H9 (cell line): ENCODE results near the gene PPP1R12B. TPM values are rescaled to one million over a fixed set of nuclear protein-coding genes. Genes with fewer than 3 reads are reported as not detected.

Source experiments
- DNase-seq: peaks from one replicate; pipeline ENCODE4 v3.0.0-alpha.2; 2017
- H2AFZ ChIP-seq: one replicate; pipeline ENCODE4 v1.6.1; 2013; ENCODE audit warnings: mild to moderate bottlenecking, low read length, control low read depth, moderate library complexity
- H2AK5ac ChIP-seq: 2 replicates; pipeline ENCODE4 v1.6.1; 2013; ENCODE audit warnings: low read length, control low read depth, mixed read lengths; ENCODE audit not compliant: insufficient read length
- H2BK120ac ChIP-seq: one replicate; pipeline ENCODE4 v1.6.1; 2013; ENCODE audit warnings: low read depth, mild to moderate bottlenecking, low read length, control low read depth, inconsistent platforms; ENCODE audit not compliant: poor library complexity, severe bottlenecking
- H2BK12ac ChIP-seq: 2 replicates; pipeline ENCODE4 v1.6.1; 2013; ENCODE audit warnings: low read length, control low read depth, mixed read lengths, low read depth; ENCODE audit not compliant: insufficient read length
- H2BK15ac ChIP-seq: 2 replicates; pipeline ENCODE4 v1.6.1; 2013; ENCODE audit warnings: low read depth, low read length, control low read depth
- H2BK20ac ChIP-seq: one replicate; pipeline ENCODE4 v1.6.1; 2013; ENCODE audit warnings: low read depth, mild to moderate bottlenecking, low read length, control low read depth, inconsistent platforms; ENCODE audit not compliant: poor library complexity, severe bottlenecking
- H2BK5ac ChIP-seq: 2 replicates; pipeline ENCODE4 v1.6.1; 2013; ENCODE audit warnings: low read length, control low read depth, mixed read lengths; ENCODE audit not compliant: insufficient read length
- H3K14ac ChIP-seq: 2 replicates; pipeline ENCODE4 v1.6.1; 2013; ENCODE audit warnings: low read length, control low read depth; ENCODE audit not compliant: insufficient read depth
- H3K18ac ChIP-seq: 2 replicates; pipeline ENCODE4 v1.6.1; 2013; ENCODE audit warnings: low read depth, mild to moderate bottlenecking, mixed read lengths, low read length, control low read depth; ENCODE audit not compliant: insufficient read length
- H3K23ac ChIP-seq: 2 replicates; pipeline ENCODE4 v1.6.1; 2013; ENCODE audit warnings: low read length, control low read depth, mixed read lengths, low read depth; ENCODE audit not compliant: insufficient read length
- H3K23me2 ChIP-seq: 2 replicates; pipeline ENCODE4 v1.6.1; 2013; ENCODE audit warnings: low read depth, mild to moderate bottlenecking, mixed read lengths, low read length, control low read depth; ENCODE audit not compliant: insufficient read length, poor library complexity, severe bottlenecking
- H3K27ac ChIP-seq: 2 replicates; pipeline ENCODE4 v1.5.1; 2013; ENCODE audit warnings: low read length, control low read depth, mixed read lengths, low read depth; ENCODE audit not compliant: insufficient read length
- H3K27me3 ChIP-seq: 2 replicates; pipeline ENCODE4 v1.6.1; 2013; ENCODE audit warnings: low read length, control low read depth, inconsistent platforms; ENCODE audit not compliant: insufficient read depth
- H3K4ac ChIP-seq: 2 replicates; pipeline ENCODE4 v1.6.1; 2013; ENCODE audit warnings: low read depth, mild to moderate bottlenecking, control low read depth, inconsistent platforms, low read length, moderate library complexity
- H3K4me1 ChIP-seq: 2 replicates; pipeline ENCODE4 v1.6.1; 2013; ENCODE audit warnings: low read length, control low read depth, inconsistent platforms; ENCODE audit not compliant: insufficient read depth
- H3K4me2 ChIP-seq: 2 replicates; pipeline ENCODE4 v1.6.1; 2013; ENCODE audit warnings: low read length, control low read depth, mixed read lengths; ENCODE audit not compliant: insufficient read length, insufficient read depth
- H3K56ac ChIP-seq: 2 replicates; pipeline ENCODE4 v1.6.1; 2013; ENCODE audit warnings: low read depth, mild to moderate bottlenecking, mixed read lengths, low read length, control low read depth; ENCODE audit not compliant: insufficient read length
- H3K79me1 ChIP-seq: 2 replicates; pipeline ENCODE4 v1.6.1; 2013; ENCODE audit warnings: low read depth, mild to moderate bottlenecking, moderate library complexity, low read length, control low read depth, inconsistent platforms; ENCODE audit not compliant: insufficient read depth, poor library complexity, severe bottlenecking
- H3K79me2 ChIP-seq: 2 replicates; pipeline ENCODE4 v1.6.1; 2013; ENCODE audit warnings: low read length, control low read depth, inconsistent platforms; ENCODE audit not compliant: insufficient read depth
- H3K9ac ChIP-seq: 2 replicates; pipeline ENCODE4 v1.6.1; 2013; ENCODE audit warnings: low read length, control low read depth, mixed read lengths; ENCODE audit not compliant: insufficient read length; ENCODE audit errors: extremely low read depth
- H3K9me3 ChIP-seq: one replicate; pipeline ENCODE4 v1.6.1; 2013; ENCODE audit warnings: low read depth, low read length, inconsistent platforms; ENCODE audit not compliant: control insufficient read depth
- H3T11ph ChIP-seq: one replicate; pipeline ENCODE4 v1.6.1; 2013; ENCODE audit warnings: mild to moderate bottlenecking, low read length, control low read depth, inconsistent platforms
- H4K20me1 ChIP-seq: one replicate; pipeline ENCODE4 v1.6.1; 2013; ENCODE audit not compliant: control insufficient read depth, insufficient read length, insufficient read depth
- H4K5ac ChIP-seq: 2 replicates; pipeline ENCODE4 v1.6.1; 2013; ENCODE audit warnings: low read depth, mild to moderate bottlenecking, mixed read lengths, low read length, control low read depth; ENCODE audit not compliant: insufficient read length
- H4K8ac ChIP-seq: replicated peaks from 2 replicates; pipeline ENCODE4 v1.6.1; 2013; ENCODE audit warnings: low read length, control low read depth, mixed read lengths, low read depth; ENCODE audit not compliant: insufficient read length
- H4K91ac ChIP-seq: 2 replicates; pipeline ENCODE4 v1.6.1; 2013; ENCODE audit warnings: low read depth, mild to moderate bottlenecking, moderate library complexity, mixed read lengths, low read length, control low read depth; ENCODE audit not compliant: insufficient read length
- H3K27ac Mint-ChIP-seq, 3 experiments: 2 replicates in 2 of 3; 3 replicates in 1 of 3; pipeline ENCODE4 v1.8.0; 2020 to 2021; ENCODE audit warnings: mixed read lengths in 3 of 3, mild to moderate bottlenecking in 1 of 3, moderate library complexity in 1 of 3
- H3K27me3 Mint-ChIP-seq: 2 replicates; pipeline ENCODE4 v1.8.0; 2021; ENCODE audit warnings: low read depth, mild to moderate bottlenecking, moderate library complexity, mixed read lengths
- H3K36me3 Mint-ChIP-seq, 3 experiments: 2 replicates in 2 of 3; 3 replicates in 1 of 3; pipeline ENCODE4 v1.8.0; 2020 to 2021; ENCODE audit warnings: low read depth in 3 of 3, mixed read lengths in 3 of 3; ENCODE audit not compliant: insufficient read depth in 1 of 3
- H3K4me1 Mint-ChIP-seq, 2 experiments: 2 replicates each; pipeline ENCODE4 v1.8.0; 2020; ENCODE audit warnings: mixed read lengths in 2 of 2
- H3K4me3 Mint-ChIP-seq, 2 experiments: 2 replicates in 1 of 2; 3 replicates in 1 of 2; pipeline ENCODE4 v1.8.0; 2020 to 2021; ENCODE audit warnings: mild to moderate bottlenecking in 2 of 2, mixed read lengths in 2 of 2, moderate library complexity in 1 of 2
- H3K9me3 Mint-ChIP-seq, 2 experiments: 2 replicates in 1 of 2; 3 replicates in 1 of 2; pipeline ENCODE4 v1.8.0; 2020; ENCODE audit warnings: mild to moderate bottlenecking in 2 of 2, mixed read lengths in 2 of 2, moderate library complexity in 1 of 2
- WGBS: extraction: QIAGEN DNeasy Blood & Tissue Kit; methylation state at CpG from one replicate; pipeline ENCODE4 v1.1.7; 2013; ENCODE audit warnings: missing lambda C conversion rate, low lambda C conversion rate, mixed read lengths; ENCODE audit not compliant: insufficient read length; ENCODE audit errors: extremely low coverage; 5-methylcytosine and 5-hydroxymethylcytosine counted together
- total RNA-seq: library from RNA; stranded (reverse); gene quantifications from 2 replicates; pipeline ENCODE4 v1.2.1, GENCODE V29; 2021
- TF ChIP-seq, protein P1 (sequence below): fragments of 200-600 bp; sonication (generic); conservative IDR thresholded peaks from 3 replicates; pipeline ENCODE4 v1.8.0; 2021; ENCODE audit warnings: antibody characterized with exemption, mild to moderate bottlenecking

The PPP1R12B gene
- total RNA-seq, 1 experiment from 2014 or later, result 12.9 TPM

DNA sequence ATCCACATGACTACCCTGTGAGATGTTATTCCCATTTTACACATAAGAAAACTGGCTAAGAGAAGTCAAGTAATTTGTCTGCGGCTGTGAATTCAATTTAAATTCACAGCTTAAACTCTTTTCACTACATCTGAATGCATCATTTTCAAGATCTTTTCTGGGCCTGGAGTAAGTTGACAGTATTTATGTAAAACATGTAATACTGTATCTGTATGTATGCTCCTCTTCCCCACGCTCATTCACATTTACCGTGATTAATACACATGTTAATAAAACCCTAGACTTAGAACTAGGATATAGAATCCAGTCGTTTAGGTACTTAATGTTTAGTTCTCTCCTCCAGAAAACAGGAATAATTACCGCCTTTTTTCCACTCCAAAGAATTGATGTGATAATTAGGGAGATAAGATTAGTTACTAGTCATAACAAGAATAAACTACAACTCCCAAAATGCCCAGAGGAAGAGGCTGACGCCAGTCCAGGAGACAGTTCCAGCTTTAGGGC, 442 bp upstream of the PPP1R12B start:
- no peaks in the 10 kb centered on the region for H3K4me1 ChIP-seq
- no peak overlapping the region for H3K56ac ChIP-seq
- TF ChIP-seq, protein P1, sequence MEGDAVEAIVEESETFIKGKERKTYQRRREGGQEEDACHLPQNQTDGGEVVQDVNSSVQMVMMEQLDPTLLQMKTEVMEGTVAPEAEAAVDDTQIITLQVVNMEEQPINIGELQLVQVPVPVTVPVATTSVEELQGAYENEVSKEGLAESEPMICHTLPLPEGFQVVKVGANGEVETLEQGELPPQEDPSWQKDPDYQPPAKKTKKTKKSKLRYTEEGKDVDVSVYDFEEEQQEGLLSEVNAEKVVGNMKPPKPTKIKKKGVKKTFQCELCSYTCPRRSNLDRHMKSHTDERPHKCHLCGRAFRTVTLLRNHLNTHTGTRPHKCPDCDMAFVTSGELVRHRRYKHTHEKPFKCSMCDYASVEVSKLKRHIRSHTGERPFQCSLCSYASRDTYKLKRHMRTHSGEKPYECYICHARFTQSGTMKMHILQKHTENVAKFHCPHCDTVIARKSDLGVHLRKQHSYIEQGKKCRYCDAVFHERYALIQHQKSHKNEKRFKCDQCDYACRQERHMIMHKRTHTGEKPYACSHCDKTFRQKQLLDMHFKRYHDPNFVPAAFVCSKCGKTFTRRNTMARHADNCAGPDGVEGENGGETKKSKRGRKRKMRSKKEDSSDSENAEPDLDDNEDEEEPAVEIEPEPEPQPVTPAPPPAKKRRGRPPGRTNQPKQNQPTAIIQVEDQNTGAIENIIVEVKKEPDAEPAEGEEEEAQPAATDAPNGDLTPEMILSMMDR, result no peak
- no peak overlapping the region for H2BK12ac ChIP-seq
- H3K79me1 ChIP-seq, result no peaks in the 10 kb centered on the region
- no peak overlapping the region for H4K91ac ChIP-seq
- Mint-ChIP-seq H3K9me3 (no peaks in the 10 kb centered on the region), H3K27me3 (no peaks in the 10 kb centered on the region; the same call in 1 of the 2 replicates), H3K36me3 (no peaks in the 10 kb centered on the region), H3K4me3 (peak overlapping the region; percentile 95), H3K27ac (peak overlapping the region in 2 of 3 experiments; percentile 13 to 24; a peak in 2 of 7 replicates), H3K4me1 (peaks cover 21 to 24% of the 10 kb centered on the region in 2 experiments)
- H2BK120ac ChIP-seq, result no peak overlapping the region
- no peaks in the 10 kb centered on the region for H3K79me2 ChIP-seq
- no peaks in the 10 kb centered on the region for H3K27me3 ChIP-seq
- no peak overlapping the region for H2AK5ac ChIP-seq
- no peak overlapping the region for H3K23ac ChIP-seq
- no peak overlapping the region for H3T11ph ChIP-seq
- no peak overlapping the region for H2BK5ac ChIP-seq
- no peaks in the 10 kb centered on the region for H3K9me3 ChIP-seq
- H2BK15ac ChIP-seq, result no peak overlapping the region
- no peak overlapping the region for H2AFZ ChIP-seq
- no peak overlapping the region for H4K5ac ChIP-seq
- no peak overlapping the region for H2BK20ac ChIP-seq
- H3K23me2 ChIP-seq, result peaks cover 6% of the 10 kb centered on the region
- H3K4me2 ChIP-seq, result no peak overlapping the region
- H3K4ac ChIP-seq, result no peak overlapping the region
- no peak overlapping the region for H3K14ac ChIP-seq
- no peak for DNase-seq
- no peak overlapping the region for H3K27ac ChIP-seq
- no CpG with 5 or more reads among the region's 6 CpGs for WGBS
- H4K20me1 ChIP-seq, result no peaks in the 10 kb centered on the region
- no peak overlapping the region for H3K9ac ChIP-seq
- H4K8ac ChIP-seq, result no peak overlapping the region
- no peak overlapping the region for H3K18ac ChIP-seq
